Left ventricle myocardium inferior (tissue), 1 donor: ENCODE measurements around the gene TRMT112. TPM values are rescaled to one million over a fixed set of nuclear protein-coding genes. Genes with fewer than 3 reads are reported as not detected.

Source experiments
- DNase-seq: peaks from one replicate; pipeline ENCODE4 v3.0.0-alpha.2; 2020
- H3K27ac ChIP-seq: fragments of 200-600 bp; replicated peaks from 2 replicates; pipeline ENCODE4 v1.8.0; 2021
- H3K27me3 ChIP-seq: fragments of 200-600 bp; 2 replicates; pipeline ENCODE4 v1.8.0; 2021; ENCODE audit warnings: low read depth
- H3K36me3 ChIP-seq: fragments of 200-600 bp; 2 replicates; pipeline ENCODE4 v1.8.0; 2021
- H3K4me1 ChIP-seq: fragments of 200-600 bp; 2 replicates; pipeline ENCODE4 v1.8.0; 2021
- H3K4me3 ChIP-seq: fragments of 200-600 bp; 2 replicates; pipeline ENCODE4 v1.8.0; 2021; ENCODE audit warnings: mild to moderate bottlenecking, moderate library complexity
- H3K9me3 ChIP-seq: fragments of 200-600 bp; replicated peaks from 2 replicates; pipeline ENCODE4 v1.8.0; 2021
- CTCF ChIP-seq: fragments of 200-600 bp; IDR thresholded peaks from 2 replicates; pipeline ENCODE4 v1.8.0; 2021; ENCODE audit warnings: antibody characterized with exemption, mild to moderate bottlenecking, borderline replicate concordance
- intact Hi-C: fragments of 100-400 bp; cut with micrococcal nuclease; formaldehyde crosslinking; loops from one replicate; pipeline ENCODE4 v1.11.0; 2022
- total RNA-seq: library from RNA; stranded (reverse); fragmentation: NEBNext Ultra II Directional; extraction: Animal tissue kit (Norgen Biotek cat#: 25700); gene quantifications from one replicate; pipeline ENCODE4 v1.2.1, GENCODE V29; 2021
- donor health status: DM: no; HTN: yes; CAD: no; lungs with severe emphysema.

TRMT112 gene
- total RNA-seq, 1 donor from 2014 or later, result 97.5 TPM

- DNase-seq, result no peak
- H3K4me3 ChIP-seq, result no peak overlapping the region
- intact Hi-C loops, result no loop called here
Observed at GRCh38 chr11:64322925-64323260, 5.5 kb upstream of the TRMT112 start.

GRCh38 chr11:64321533-64321932, 4.2 kb upstream of the TRMT112 start:
- DNase-seq, result no peak
- intact Hi-C loops, result no loop called here
- Histone ChIP-seq H3K27me3 (no peaks in the 10 kb centered on the region), H3K4me3 (no peak overlapping the region), H3K4me1 (peaks cover 28% of the 10 kb centered on the region), H3K36me3 (peaks cover 14% of the 10 kb centered on the region), H3K9me3 (no peaks in the 10 kb centered on the region), H3K27ac (no peak overlapping the region)
- no peak for TF ChIP-seq CTCF

More at GRCh38 chr11:64322925-64323260, 5.5 kb upstream of the TRMT112 start:
- peaks cover 6% of the 10 kb centered on the region for H3K9me3 ChIP-seq
- TF ChIP-seq CTCF, result no peak
- H3K36me3 ChIP-seq, result peaks cover 14% of the 10 kb centered on the region
- no peaks in the 10 kb centered on the region for H3K27me3 ChIP-seq
- peaks cover 16% of the 10 kb centered on the region for H3K4me1 ChIP-seq
- no peak overlapping the region for H3K27ac ChIP-seq

- no peaks in the 10 kb centered on the region for H3K9me3 ChIP-seq
- intact Hi-C loops, result no loop called here
- TF ChIP-seq CTCF, result no peak
- H3K27ac ChIP-seq, result no peak overlapping the region
- no peak for DNase-seq
- H3K4me1 ChIP-seq, result peaks cover 33% of the 10 kb centered on the region
- H3K27me3 ChIP-seq, result no peaks in the 10 kb centered on the region
- H3K4me3 ChIP-seq, result no peak overlapping the region
- peaks cover 19% of the 10 kb centered on the region for H3K36me3 ChIP-seq
Observed at GRCh38 chr11:64321026-64321425, 3.7 kb upstream of the TRMT112 start.

- H3K36me3 ChIP-seq, result peaks cover 23% of the 10 kb centered on the region
- H3K4me1 ChIP-seq, result peaks cover 37% of the 10 kb centered on the region
- no peak overlapping the region for H3K27ac ChIP-seq
- H3K27me3 ChIP-seq, result no peaks in the 10 kb centered on the region
- no peak for TF ChIP-seq CTCF
- intact Hi-C loops, result no loop called here
- H3K4me3 ChIP-seq, result no peak overlapping the region
- DNase-seq, result no peak
- H3K9me3 ChIP-seq, result no peaks in the 10 kb centered on the region
Observed at GRCh38 chr11:64320556-64320955, 3.2 kb upstream of the TRMT112 start.

- peak overlapping the region; percentile 100 for H3K27ac ChIP-seq
- peak overlapping the region; percentile 82 for H3K4me3 ChIP-seq
- peaks cover 52% of the 10 kb centered on the region for H3K4me1 ChIP-seq
- no peaks in the 10 kb centered on the region for H3K27me3 ChIP-seq
- no peak for DNase-seq
- intact Hi-C loops, result no loop called here
- H3K9me3 ChIP-seq, result no peaks in the 10 kb centered on the region
- H3K36me3 ChIP-seq, result peaks cover 38% of the 10 kb centered on the region
- no peak for TF ChIP-seq CTCF
Observed at GRCh38 chr11:64318766-64319761, 1.7 kb upstream of the TRMT112 start.
